H54 (cell line): ENCODE data around the gene ZNF165.
A peak's percentile ranks its signal among the peaks of the same experiment; 100 is the strongest.
"Not testable (repeated sequence)": the region's sequence is repeated elsewhere in the genome, so short reads cannot be mapped to it uniquely, and the experiment has no call there.

ENCODE experiments used
- DNase-seq: peaks from one replicate; pipeline ENCODE4 v3.0.0; 2011; ENCODE audit warnings: low spot score, mixed read lengths; ENCODE audit not compliant: insufficient read length
- FAIRE-seq: peaks from 3 replicates; lab custom pipeline; 2011; peaks lifted over from hg19 to GRCh38; lab: Jason Lieb, UNC
- POLR2A ChIP-seq: IDR thresholded peaks from 2 replicates; pipeline ENCODE4 v1.6.1; 2011; ENCODE audit warnings: low read depth, mild to moderate bottlenecking, low read length

ZNF165 gene

DNA sequence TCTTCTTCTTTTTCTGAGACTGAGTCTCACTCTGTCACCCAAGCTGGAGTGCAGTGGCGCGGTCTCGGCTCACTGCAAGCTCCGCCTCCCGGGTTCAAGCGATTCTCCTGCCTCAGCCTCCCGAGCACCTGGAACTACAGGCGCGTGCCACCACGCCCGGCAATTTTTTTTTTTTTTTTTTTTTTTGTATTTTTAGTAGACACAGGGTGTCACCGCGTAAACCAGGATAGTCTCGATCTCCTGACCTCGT lies at the start of gene ZNF165:
ZNF165 (plus strand) TSS at position 188 of the 250 bp plus-strand sequence. CDS start 4,913 bp downstream, outside the sequence.
- FAIRE-seq, DNase-seq: not testable (repeated sequence)

DNA sequence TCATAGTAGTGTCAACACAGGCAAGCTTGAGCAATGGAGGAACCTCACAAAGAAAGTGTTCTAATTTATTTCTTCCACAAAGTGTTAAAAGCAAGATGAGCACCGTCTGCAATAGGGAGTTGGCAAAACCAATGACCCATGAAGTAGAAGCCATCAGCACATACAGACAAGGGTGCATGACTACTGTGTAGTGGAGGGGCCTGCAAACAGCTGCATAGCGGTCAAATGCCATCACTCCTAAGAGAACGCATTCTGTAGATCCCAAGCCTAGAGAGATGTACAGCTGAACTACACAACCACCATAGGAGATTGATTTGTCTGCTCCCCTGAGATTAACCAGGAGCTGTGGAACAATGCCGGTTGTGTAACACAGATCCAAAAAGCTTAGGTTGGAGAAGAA lies 26.8 kb upstream of the ZNF165 start:
- no peak for TF ChIP-seq POLR2A
- DNase-seq (no peak), FAIRE-seq (no peak)

DNA sequence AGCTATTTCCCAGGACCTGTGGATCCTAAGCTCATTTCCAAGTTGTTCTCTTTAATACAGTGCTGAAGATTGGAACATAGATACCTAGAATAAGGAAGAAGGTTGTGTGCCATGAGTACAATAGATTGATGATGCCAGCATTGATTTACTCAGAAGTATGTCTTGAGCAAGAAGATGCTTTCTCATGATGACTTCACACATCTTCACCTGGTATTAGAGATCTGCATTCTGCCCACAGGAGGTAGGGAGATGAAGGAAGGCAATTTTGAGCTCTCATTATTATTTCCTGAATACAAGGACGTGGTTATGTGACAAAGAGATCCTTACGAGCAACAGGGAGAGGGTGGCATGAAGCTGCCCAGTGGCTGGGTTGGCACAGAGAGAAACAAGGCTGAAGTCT lies 20.0 kb upstream of the ZNF165 start:
- FAIRE-seq: no peak
- no peak for DNase-seq

DNA sequence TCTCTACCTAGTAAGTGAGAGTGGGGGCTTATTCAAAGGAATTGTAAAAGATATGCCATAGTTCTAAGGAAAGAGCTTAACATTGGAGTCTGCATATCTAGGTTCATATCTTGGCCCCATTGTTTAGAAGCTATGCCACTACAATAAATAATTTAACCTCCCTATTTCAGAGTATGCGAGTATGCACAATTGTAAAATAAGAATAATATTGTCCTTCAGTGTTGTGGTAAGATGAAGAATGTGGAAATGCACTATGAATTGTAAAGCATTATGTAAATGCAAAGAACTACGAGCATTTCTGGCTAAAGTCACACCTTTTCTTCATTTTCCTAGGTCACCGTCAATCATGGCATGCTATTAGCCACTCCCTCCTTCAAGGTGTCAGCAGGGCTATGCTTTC lies 16.1 kb upstream of the ZNF165 start:
- no peak for DNase-seq
- no peak for TF ChIP-seq POLR2A
- no peak for FAIRE-seq

More for the DNA sequence above, 20.0 kb upstream of the ZNF165 start:
- no peak for TF ChIP-seq POLR2A

DNA sequence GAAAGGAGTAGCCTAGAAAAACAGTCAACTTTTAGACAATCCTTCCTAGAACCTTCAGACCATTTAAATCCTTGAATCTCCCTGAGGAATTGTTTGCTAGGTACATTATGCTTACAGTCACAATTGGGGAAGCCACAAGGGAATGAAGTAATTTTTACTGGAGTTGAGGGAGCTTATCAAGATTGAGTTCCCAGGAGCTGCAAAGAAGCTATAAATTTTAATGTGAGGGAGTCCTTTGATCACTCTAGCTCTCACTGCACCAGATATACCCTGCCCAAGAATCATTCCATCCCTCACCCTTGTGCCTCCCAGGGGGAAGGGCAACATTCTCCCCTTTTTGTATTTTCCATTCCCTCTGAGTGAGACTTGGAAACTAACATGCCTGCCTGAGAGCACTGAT lies 12.3 kb upstream of the ZNF165 start:
- DNase-seq (no peak), FAIRE-seq (no peak)
- TF ChIP-seq POLR2A: no peak

DNA sequence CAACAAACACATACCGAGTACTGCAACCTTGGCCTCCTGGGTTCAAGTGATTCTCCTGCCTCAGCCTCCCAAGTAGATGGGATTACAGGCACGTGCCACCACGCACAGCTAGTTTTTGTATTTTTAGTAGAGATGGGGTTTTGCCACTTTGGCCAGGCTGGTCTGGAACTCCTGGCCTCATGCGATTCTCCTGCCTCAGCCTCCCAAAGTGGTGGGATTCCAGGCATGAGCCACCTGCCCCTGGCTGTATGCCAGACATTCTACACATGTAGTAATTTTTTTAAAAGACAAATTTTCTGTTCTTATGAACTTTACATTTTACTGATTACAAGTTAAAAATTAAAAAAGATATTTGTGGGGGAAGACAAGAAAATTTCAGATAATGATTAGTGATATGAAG lies 9.4 kb upstream of the ZNF165 start:
- DNase-seq, FAIRE-seq: not testable (repeated sequence)

DNA sequence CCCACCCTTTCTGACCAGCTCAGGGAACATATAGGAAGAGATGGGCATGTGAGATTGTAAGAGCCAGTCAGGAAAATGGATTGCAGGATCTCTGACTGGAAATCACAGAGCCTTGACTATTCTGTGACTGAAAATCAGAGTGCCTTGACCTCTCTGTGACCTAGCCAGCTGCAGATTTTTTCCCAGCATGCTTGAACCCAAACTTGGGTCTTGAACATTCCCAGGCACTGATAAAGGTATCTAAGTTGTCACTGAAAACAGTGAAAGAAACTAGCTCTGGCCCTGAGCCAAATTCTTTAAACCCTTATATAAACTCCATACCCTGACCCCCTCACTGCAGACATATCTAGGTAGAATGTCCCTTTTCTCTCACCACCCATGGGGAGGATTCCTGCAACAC lies 2.3 kb upstream of the ZNF165 start:
- FAIRE-seq (no peak), DNase-seq (no peak)
- no peak for TF ChIP-seq POLR2A

DNA sequence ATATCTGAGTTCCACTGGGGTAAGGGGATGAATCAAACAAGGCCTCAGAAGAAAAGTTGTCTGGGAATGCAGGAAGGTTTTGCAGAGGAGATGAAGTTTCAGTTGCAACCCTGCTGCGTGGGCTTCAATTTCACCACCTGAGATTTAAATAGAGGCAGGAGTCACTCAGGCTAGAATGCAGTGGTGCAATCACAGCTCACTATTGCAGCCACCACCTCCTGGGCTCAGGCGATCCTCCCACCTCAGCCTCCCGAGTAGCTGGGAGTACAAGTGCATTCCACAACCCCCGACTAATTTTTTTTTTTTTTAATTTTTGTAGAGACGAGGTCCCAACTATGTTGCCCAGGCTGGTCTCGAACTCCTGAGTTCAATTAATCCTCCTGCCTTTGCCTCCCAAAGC lies 1.5 kb upstream of the ZNF165 start:
- FAIRE-seq (no peak), DNase-seq (no peak)
- no peak for TF ChIP-seq POLR2A

DNA sequence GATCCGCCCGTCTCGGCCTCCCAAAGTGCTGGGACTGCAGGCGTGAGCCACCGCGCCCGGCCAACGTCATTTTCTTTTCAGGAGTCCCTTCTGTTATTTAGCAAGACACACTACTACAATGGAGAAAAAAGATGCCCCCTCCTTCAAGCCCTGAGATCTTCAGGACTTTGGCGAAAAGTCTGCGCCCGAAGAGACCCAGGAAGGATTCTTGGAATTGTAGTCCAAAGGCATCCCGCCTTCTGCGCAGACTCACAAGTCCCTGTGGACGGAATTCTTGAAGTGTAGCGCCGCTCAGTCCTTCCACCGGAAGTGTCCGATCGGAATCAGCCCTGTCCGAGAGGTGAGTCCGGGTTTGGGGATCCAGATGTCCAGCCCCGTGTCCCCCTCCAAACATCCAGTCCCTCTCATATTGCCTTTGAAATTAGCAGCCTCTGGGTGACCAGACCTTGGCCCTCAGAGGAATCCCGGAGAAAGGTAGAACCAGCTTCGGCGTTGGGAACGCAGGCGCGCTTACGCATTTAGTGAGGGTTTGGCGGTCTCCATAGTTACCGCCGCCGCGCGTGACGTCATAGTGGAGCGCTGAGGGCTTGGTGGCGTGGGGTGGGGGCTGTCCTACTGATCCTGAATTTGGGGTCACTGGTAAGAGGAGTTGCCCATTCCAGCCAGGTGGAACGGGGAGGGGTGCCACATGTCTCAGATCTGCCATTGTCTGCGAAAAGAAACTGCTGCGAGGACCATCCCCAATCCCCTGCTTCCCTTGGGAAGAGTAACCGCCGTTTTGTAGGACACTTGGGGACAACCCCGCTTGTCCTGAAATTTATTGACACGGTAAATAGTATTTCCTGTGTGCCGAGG lies 490 bp downstream of the ZNF165 start:
- DNase-seq: peak; percentile 68
- FAIRE-seq: peak; percentile 50
- TF ChIP-seq POLR2A: peak; percentile 11; the same call in 1 of the 2 replicates

DNA sequence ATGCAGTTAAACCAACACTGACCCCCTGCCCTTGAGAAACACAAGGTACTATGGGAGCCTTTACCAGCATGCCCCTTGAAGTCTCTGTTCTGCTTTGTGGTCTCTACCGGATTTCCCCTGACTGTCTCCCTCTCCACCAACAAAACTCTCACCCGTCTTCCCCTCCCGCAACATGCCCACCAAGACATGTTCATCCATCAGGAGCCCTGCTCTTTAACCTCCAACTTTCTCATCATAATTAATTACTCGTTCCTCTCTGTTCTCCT lies 1.1 kb downstream of the ZNF165 start:
- DNase-seq (no peak), FAIRE-seq (no peak)

DNA sequence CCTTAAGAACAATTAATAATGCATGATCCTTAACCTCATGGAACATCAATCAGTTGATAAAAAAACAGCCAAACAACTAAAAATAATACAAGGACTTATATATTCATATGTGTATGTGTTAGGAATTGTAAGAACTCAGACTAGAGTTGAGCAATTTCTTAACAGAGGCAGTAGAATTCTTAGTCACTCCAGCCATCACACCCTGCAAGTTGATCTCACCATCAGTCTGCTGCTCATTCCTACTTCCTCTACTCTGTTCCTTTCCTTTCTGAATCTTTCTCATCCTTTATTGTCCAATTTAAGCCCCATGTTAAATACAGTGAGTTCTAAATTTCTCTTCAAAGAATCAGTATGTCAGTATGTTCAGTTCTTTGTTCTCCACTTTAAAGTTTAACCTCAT lies 2.6 kb downstream of the ZNF165 start:
- DNase-seq (no peak), FAIRE-seq (no peak)
- TF ChIP-seq POLR2A: no peak

More for the DNA sequence above, 1.1 kb downstream of the ZNF165 start:
- no peak for TF ChIP-seq POLR2A

DNA sequence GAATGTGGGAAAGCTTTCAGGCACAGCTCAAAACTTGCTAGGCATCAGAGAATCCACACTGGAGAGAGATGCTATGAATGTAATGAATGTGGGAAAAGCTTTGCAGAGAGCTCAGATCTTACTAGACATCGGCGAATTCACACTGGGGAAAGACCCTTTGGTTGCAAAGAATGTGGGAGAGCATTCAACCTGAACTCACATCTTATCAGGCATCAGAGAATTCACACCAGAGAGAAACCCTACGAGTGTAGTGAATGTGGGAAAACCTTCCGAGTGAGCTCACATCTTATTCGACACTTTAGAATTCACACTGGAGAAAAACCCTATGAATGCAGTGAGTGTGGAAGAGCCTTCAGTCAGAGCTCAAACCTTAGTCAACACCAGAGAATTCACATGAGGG lies 8.7 kb downstream of the ZNF165 start:
- TF ChIP-seq POLR2A: no peak
- no peak for FAIRE-seq

DNA sequence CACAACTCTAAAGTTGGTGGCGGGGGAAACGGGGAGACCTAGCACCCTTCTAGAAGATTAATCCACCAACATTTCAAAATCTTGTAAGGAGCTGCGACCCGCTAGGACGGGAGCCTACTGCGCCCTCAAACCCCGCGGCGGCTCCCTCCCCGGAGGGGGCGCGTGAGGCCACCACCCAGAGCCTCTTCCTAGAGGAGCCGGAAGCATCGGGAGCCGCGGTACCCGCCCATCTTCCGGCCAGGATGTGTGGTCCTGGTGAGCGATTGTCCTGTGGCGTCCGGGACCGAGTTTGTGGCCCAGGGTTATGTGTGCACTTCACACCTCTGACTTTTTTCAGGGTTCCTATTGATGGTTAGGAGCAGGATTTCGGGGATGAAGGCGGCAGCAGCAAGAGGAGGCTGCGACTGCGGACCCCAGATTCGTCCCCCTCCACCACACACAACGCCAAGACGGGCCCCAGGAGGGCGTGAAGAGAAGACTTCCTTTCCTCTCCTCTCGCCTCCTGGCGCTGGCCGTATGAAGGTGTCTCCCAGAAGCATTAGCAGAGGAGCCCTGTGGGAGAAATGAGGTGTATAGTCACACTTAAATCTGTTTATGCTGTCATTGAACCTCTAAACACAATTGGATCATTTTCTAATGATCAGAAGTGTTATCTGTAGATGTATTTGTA lies 10.7 kb downstream of the ZNF165 start:
- no peak for FAIRE-seq
- no peak for DNase-seq
- TF ChIP-seq POLR2A: no peak

More for the DNA sequence above, 8.7 kb downstream of the ZNF165 start:
- no peak for DNase-seq

DNA sequence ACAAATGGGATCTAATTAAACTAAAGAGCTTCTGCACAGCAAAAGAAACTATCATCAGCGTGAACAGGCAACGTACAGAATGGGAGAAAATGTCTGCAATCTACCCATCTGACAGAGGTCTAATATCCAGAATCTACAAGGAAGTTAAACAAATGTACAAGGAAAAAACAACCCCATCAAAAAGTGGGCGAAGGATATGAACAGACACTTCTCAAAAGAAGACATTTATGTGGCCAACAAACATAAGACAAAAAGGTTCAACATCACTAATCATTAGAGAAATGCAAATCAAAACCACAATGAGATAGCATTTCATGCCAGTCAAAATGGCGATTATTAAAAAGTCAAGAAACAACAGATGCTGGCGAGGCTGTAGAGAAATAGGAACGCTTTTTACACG lies 21.9 kb downstream of the ZNF165 start:
- DNase-seq, FAIRE-seq: not testable (repeated sequence)

DNA sequence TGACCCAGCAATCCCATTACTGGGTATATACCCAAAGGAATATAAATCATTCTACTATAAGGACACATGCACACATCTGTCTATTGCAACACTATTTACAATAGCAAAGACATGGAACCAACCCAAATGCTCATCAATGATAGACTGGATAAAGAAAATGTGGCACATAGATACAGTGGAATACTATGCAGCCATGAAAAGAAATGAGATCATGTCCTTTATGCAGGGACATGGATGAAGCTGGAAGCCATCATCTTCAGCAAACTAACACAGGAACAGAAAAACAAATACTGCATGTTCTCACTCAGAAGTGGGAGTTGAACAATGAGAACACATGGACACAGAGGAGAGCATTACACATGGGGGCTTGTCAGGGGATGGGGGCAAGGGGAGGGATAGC lies 22.3 kb downstream of the ZNF165 start:
- not testable (repeated sequence) for FAIRE-seq, DNase-seq
